Measurements from ENCODE around the gene CRYBB3.

DNA sequence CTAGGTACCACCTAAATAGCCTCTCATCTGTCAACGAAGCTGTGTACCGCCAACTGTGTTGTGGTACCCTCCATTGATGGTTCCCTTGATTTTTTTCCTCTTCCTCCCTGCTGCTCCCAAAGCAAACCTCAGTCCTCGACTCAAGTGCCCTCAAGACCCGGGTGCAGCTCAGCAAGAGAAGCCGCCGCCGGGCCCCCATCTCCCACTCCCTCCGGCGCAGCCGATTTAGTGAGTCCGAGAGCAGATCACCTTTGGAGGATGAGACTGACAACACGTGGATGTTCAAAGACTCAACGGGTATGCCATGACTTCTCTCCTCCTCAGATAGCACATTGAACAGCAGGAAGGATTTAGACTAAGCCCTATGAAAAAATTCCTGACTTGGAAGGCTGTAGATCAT is 22.4 kb upstream of the CRYBB3 start:
- TF ChIP-seq CTCF (IDR thresholded peaks at IDR 0.05; ENCODE audit: insufficient read depth, low read depth, low read length): no peak
- TF ChIP-seq EZH2 (IDR thresholded peaks at IDR 0.05; ENCODE audit: insufficient read depth, low read length): no peak

All from astrocyte (in vitro differentiated cells and primary cell).